Panc1 (cell line): ENCODE measurements around the gene A2ML1. TPM values are rescaled to one million over a fixed set of nuclear protein-coding genes. Genes with fewer than 3 reads are reported as not detected.

Source experiments
- ATAC-seq: fragments of 200-7000 bp; cut with Tn5 transposase; 2 replicates; pipeline ENCODE4 v1.9.1; 2020; ENCODE audit warnings: mild to moderate bottlenecking, moderate library complexity
- BruUV-seq: library from RNA; stranded (reverse); fragments of 400-500 nt; replicated peaks from 2 replicates; lab custom pipeline; 2021; lab: Mats Ljungman, UMichigan
- CTCF ChIA-PET: fragments of 300-600 bp; sonication (Branson Sonifier 250); formaldehyde crosslinking; loops from one replicate; lab custom pipeline; 2022; ENCODE audit warnings: antibody characterized with exemption; lab: Charles Lee
- POLR2A ChIA-PET: fragments of 300-600 bp; sonication (Branson Sonifier 250); formaldehyde crosslinking; loops from one replicate; lab custom pipeline; 2022; ENCODE audit warnings: antibody characterized with exemption; lab: Charles Lee
- DNase-seq: peaks from one replicate; pipeline ENCODE4 v3.0.0-alpha.2; 2010; ENCODE audit warnings: low read depth, low spot score
- H3K27ac ChIP-seq: 2 replicates; pipeline ENCODE4 v1.5.1; 2011; ENCODE audit warnings: mild to moderate bottlenecking, low read length, inconsistent platforms
- H3K27me3 ChIP-seq: fragments of 200-500 bp; sonication (Bioruptor generic); 2 replicates; pipeline ENCODE4 v1.6.0; 2014; ENCODE audit warnings: low read length, inconsistent platforms; ENCODE audit not compliant: control insufficient read depth, insufficient read depth
- H3K36me3 ChIP-seq: fragments of 200-500 bp; sonication (Bioruptor generic); 2 replicates; pipeline ENCODE4 v1.5.1; 2014; ENCODE audit warnings: inconsistent platforms, mild to moderate bottlenecking, low read length, moderate library complexity; ENCODE audit not compliant: control insufficient read depth, insufficient read depth
- H3K4me1 ChIP-seq: 2 replicates; pipeline ENCODE4 v1.5.1; 2011; ENCODE audit warnings: inconsistent platforms, mild to moderate bottlenecking, low read length, moderate library complexity; ENCODE audit not compliant: control insufficient read depth, insufficient read depth
- H3K4me3 ChIP-seq, 2 experiments: 2 replicates each; pipeline ENCODE4 v1.5.1; 2011 to 2012; ENCODE audit warnings: low read depth in 2 of 2, low read length in 2 of 2, mild to moderate bottlenecking in 2 of 2, inconsistent platforms in 1 of 2, moderate library complexity in 1 of 2
- H3K9me3 ChIP-seq: fragments of 200-500 bp; sonication (Bioruptor generic); 2 replicates; pipeline ENCODE4 v1.5.1; 2014; ENCODE audit warnings: low read depth, mild to moderate bottlenecking, inconsistent platforms, low read length, moderate library complexity; ENCODE audit not compliant: control insufficient read depth, insufficient read depth
- POLR2AphosphoS5 ChIP-seq: IDR thresholded peaks from 2 replicates; pipeline ENCODE4 v1.6.1; 2012; ENCODE audit warnings: mild to moderate bottlenecking, low read depth, low read length, moderate library complexity
- SIN3A ChIP-seq: IDR thresholded peaks from 2 replicates; pipeline ENCODE4 v1.6.1; 2012; ENCODE audit warnings: low read depth, mild to moderate bottlenecking, low read length, moderate library complexity, borderline replicate concordance; ENCODE audit not compliant: insufficient read depth
- TCF7L2 ChIP-seq: IDR thresholded peaks from 2 replicates; pipeline ENCODE4 v1.6.1; 2011; ENCODE audit warnings: mild to moderate bottlenecking, low read depth, low read length, inconsistent platforms
- in situ Hi-C: cut with HindIII; loops from 2 replicates; pipeline ENCODE4 v1.10.0; 2016; ENCODE audit warnings: low sequenced_read_pairs, low pct_unique_long_range_greater_than_20kb
- intact Hi-C: fragments of 100-400 bp; cut with micrococcal nuclease; formaldehyde crosslinking; loops from one replicate; pipeline ENCODE4 v1.10.0; 2022; ENCODE audit not compliant: unreplicated experiment
- total RNA-seq: library from RNA; stranded (reverse); gene quantifications from one replicate; pipeline ENCODE4 v1.2.1, GENCODE V29; 2021; ENCODE audit not compliant: unreplicated experiment
- TF ChIP-seq, protein P1 (sequence below), 2 experiments: IDR thresholded peaks; 2 replicates each; pipeline ENCODE4 v1.6.1; 2011 to 2012; ENCODE audit warnings: low read depth in 2 of 2, control low read depth in 1 of 2, low read length in 1 of 2, mild to moderate bottlenecking in 1 of 2, moderate library complexity in 1 of 2; ENCODE audit not compliant: insufficient read depth in 1 of 2
- TF ChIP-seq, protein P2 (sequence below): fragments of 450-650 bp; IDR thresholded peaks from 2 replicates; pipeline ENCODE4 v1.5.1; 2017; ENCODE audit warnings: mild to moderate bottlenecking

A2ML1 gene
- total RNA-seq, 1 experiment from 2014 or later = not detected

DNA sequence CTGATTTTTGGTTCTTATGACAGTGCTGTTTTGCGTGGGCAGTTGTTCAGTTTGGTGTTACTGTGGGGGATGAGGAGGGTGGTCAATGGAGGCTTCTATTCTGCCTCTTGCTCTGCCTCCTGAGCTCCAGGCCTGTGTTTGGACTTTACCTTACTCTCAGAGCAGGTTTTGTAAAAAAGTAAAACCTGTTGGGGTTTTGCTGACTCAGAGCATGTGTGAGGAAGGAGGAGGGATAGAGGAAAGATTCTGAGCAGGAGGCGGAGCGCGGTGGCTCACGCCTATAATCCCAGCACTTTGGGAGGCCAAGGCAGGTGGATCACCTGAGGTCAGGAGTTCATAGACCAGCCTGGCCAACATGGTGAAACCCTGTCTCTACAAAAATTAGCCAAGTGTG, 6.7 kb downstream of the A2ML1 start:
- ChIA-PET CTCF (no interaction called here), POLR2A (no interaction called here)
- Histone ChIP-seq H3K4me3 (no peak overlapping the region), H3K36me3 (no peaks in the 10 kb centered on the region), H3K27ac (no peak overlapping the region), H3K4me1 (no peaks in the 10 kb centered on the region), H3K9me3 (no peaks in the 10 kb centered on the region), H3K27me3 (no peaks in the 10 kb centered on the region)
- ATAC-seq (no peak), DNase-seq (no peak)
- intact Hi-C loops (no loop called here), in situ Hi-C loops (no loop called here)
- no peak for TF ChIP-seq POLR2AphosphoS5
- TF ChIP-seq TCF7L2 = no peak
- TF ChIP-seq, protein P1, sequence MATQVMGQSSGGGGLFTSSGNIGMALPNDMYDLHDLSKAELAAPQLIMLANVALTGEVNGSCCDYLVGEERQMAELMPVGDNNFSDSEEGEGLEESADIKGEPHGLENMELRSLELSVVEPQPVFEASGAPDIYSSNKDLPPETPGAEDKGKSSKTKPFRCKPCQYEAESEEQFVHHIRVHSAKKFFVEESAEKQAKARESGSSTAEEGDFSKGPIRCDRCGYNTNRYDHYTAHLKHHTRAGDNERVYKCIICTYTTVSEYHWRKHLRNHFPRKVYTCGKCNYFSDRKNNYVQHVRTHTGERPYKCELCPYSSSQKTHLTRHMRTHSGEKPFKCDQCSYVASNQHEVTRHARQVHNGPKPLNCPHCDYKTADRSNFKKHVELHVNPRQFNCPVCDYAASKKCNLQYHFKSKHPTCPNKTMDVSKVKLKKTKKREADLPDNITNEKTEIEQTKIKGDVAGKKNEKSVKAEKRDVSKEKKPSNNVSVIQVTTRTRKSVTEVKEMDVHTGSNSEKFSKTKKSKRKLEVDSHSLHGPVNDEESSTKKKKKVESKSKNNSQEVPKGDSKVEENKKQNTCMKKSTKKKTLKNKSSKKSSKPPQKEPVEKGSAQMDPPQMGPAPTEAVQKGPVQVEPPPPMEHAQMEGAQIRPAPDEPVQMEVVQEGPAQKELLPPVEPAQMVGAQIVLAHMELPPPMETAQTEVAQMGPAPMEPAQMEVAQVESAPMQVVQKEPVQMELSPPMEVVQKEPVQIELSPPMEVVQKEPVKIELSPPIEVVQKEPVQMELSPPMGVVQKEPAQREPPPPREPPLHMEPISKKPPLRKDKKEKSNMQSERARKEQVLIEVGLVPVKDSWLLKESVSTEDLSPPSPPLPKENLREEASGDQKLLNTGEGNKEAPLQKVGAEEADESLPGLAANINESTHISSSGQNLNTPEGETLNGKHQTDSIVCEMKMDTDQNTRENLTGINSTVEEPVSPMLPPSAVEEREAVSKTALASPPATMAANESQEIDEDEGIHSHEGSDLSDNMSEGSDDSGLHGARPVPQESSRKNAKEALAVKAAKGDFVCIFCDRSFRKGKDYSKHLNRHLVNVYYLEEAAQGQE (IDR thresholded peaks at IDR 0.05; ENCODE audit: insufficient read depth in 1 of 2, low read depth in 2 of 2, low read length in 1 of 2) = no peak
- TF ChIP-seq, protein P2, sequence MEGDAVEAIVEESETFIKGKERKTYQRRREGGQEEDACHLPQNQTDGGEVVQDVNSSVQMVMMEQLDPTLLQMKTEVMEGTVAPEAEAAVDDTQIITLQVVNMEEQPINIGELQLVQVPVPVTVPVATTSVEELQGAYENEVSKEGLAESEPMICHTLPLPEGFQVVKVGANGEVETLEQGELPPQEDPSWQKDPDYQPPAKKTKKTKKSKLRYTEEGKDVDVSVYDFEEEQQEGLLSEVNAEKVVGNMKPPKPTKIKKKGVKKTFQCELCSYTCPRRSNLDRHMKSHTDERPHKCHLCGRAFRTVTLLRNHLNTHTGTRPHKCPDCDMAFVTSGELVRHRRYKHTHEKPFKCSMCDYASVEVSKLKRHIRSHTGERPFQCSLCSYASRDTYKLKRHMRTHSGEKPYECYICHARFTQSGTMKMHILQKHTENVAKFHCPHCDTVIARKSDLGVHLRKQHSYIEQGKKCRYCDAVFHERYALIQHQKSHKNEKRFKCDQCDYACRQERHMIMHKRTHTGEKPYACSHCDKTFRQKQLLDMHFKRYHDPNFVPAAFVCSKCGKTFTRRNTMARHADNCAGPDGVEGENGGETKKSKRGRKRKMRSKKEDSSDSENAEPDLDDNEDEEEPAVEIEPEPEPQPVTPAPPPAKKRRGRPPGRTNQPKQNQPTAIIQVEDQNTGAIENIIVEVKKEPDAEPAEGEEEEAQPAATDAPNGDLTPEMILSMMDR = no peak
- TF ChIP-seq SIN3A = no peak
- BruUV-seq = no TSS peak

DNA sequence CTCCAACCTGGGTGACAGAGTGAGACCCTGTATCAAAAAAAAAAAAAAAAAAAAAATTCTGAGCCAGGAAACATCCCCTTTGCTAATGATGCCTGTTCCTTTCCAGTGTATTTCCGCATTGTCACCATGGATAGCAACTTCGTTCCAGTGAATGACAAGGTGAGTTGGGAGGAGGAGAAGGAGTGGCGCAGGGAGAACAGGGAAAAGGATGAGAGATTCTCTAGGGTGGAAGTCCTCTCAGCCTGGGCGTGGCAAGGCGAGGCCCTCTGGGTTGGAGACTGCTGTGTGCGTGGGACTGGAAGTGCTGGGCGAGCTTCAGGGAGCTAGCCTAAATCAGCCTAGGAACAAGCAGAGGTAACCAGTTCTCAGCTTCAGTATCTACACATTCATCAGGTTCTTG, 7.2 kb downstream of the A2ML1 start:
- H3K36me3 ChIP-seq = no peaks in the 10 kb centered on the region
- H3K9me3 ChIP-seq = no peaks in the 10 kb centered on the region
- intact Hi-C loops = no loop called here
- DNase-seq (no peak), ATAC-seq (no peak)
- no TSS peak for BruUV-seq
- no peak for TF ChIP-seq TCF7L2
- in situ Hi-C loops = no loop called here
- no peak overlapping the region for H3K4me3 ChIP-seq
- no peak overlapping the region for H3K27ac ChIP-seq
- no peaks in the 10 kb centered on the region for H3K4me1 ChIP-seq
- POLR2A ChIA-PET = no interaction called here
- CTCF ChIA-PET = no interaction called here
- H3K27me3 ChIP-seq = no peaks in the 10 kb centered on the region

DNA sequence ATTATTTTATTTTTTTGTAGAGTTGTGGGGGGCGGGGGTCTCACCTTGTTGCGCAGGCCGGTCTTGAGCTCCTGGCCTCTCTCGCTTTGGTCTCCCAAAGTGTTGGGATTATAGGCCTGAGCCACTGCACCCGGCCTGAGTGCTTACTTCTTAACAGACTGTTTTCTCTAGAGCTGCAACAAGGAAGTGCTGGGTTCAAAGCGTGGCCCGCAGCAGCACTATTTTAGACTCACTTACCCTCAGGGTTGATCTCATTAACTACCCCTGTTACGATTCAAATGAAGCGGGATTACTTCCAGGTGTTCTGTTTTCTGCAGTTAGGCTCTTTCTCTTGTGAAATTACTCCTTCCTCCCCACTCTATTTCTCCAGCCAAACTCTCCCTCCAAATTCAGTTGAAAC, 8.7 kb downstream of the A2ML1 start:
- Histone ChIP-seq H3K27ac (no peak overlapping the region), H3K9me3 (no peaks in the 10 kb centered on the region), H3K36me3 (no peaks in the 10 kb centered on the region), H3K4me1 (no peaks in the 10 kb centered on the region), H3K27me3 (no peaks in the 10 kb centered on the region), H3K4me3 (no peak overlapping the region)
- in situ Hi-C loops (no loop called here), intact Hi-C loops (no loop called here)
- DNase-seq (no peak), ATAC-seq (no peak)
- ChIA-PET CTCF (no interaction called here), POLR2A (no interaction called here)
- no TSS peak for BruUV-seq
- TF ChIP-seq, protein P1 (IDR thresholded peaks at IDR 0.05; ENCODE audit: insufficient read depth in 1 of 2, low read depth in 2 of 2, low read length in 1 of 2) = no peak
- TF ChIP-seq, protein P2 = no peak
- TF ChIP-seq SIN3A (no peak), POLR2AphosphoS5 (no peak), TCF7L2 (no peak)
